ENCODE results near the gene CPM. TPM values are rescaled to one million over a fixed set of nuclear protein-coding genes. Genes with fewer than 3 reads are reported as not detected.

CPM gene
- total RNA-seq, 1 donor from 2014 or later = 1.0 TPM

DNA sequence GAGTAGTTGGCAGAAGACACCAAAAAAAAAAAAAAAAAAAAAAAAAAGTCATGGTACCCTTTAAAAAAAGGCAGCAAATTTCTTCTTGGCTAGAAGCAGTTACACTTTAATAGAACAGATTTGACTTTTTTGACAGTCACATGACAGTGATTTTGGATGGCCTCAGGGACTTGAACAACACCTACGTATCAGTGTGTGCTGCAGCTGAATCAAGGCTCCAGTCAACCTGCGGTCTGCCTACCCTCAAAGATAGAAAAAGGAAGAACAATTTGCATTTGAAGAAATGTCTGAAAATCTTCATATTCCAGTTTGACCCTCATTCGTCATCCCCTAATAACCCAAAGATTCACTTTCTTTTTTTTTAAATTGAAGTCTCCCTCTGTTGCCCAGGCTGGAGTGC is 71.1 kb downstream of the CPM start:
- DNase-seq (ENCODE audit: extremely low spot score, unreplicated experiment) = no peak
- Mint-ChIP-seq H3K4me1 (ENCODE audit: unreplicated experiment) (no peaks in the 10 kb centered on the region), H3K4me3 (ENCODE audit: unreplicated experiment) (no peak overlapping the region), H3K27me3 (ENCODE audit: unreplicated experiment) (peaks cover 15% of the 10 kb centered on the region), H3K27ac (ENCODE audit: unreplicated experiment) (no peak overlapping the region), H3K36me3 (ENCODE audit: unreplicated experiment) (no peaks in the 10 kb centered on the region), H3K9me3 (ENCODE audit: unreplicated experiment) (no peaks in the 10 kb centered on the region)
- TF ChIP-seq, protein P1, sequence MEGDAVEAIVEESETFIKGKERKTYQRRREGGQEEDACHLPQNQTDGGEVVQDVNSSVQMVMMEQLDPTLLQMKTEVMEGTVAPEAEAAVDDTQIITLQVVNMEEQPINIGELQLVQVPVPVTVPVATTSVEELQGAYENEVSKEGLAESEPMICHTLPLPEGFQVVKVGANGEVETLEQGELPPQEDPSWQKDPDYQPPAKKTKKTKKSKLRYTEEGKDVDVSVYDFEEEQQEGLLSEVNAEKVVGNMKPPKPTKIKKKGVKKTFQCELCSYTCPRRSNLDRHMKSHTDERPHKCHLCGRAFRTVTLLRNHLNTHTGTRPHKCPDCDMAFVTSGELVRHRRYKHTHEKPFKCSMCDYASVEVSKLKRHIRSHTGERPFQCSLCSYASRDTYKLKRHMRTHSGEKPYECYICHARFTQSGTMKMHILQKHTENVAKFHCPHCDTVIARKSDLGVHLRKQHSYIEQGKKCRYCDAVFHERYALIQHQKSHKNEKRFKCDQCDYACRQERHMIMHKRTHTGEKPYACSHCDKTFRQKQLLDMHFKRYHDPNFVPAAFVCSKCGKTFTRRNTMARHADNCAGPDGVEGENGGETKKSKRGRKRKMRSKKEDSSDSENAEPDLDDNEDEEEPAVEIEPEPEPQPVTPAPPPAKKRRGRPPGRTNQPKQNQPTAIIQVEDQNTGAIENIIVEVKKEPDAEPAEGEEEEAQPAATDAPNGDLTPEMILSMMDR (IDR thresholded peaks at IDR 0.05) = no peak

DNA sequence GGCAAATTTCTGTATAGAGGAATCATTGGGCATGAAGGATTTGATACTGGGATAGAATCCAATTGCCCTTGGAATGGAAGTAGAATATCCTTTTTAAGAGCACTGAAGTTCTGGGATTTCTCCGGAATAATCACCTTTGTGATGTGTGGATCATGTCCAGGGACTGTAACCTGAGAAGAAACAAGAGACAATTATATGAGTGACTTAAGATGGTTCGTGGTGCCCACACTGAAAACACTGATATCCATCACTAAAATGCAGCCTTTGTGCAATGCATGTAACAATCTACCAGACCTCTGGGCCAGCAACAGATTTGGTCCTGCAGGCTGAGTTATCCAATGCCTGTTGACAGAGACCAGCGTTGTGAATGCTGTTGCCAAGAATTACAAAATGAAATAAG is 76.5 kb downstream of the CPM start:
- H3K9me3 Mint-ChIP-seq (ENCODE audit: unreplicated experiment) = no peaks in the 10 kb centered on the region
- peaks cover 50% of the 10 kb centered on the region for H3K27me3 Mint-ChIP-seq (ENCODE audit: unreplicated experiment)
- no peaks in the 10 kb centered on the region for H3K4me1 Mint-ChIP-seq (ENCODE audit: unreplicated experiment)
- TF ChIP-seq, protein P1 (IDR thresholded peaks at IDR 0.05) = no peak
- no peaks in the 10 kb centered on the region for H3K36me3 Mint-ChIP-seq (ENCODE audit: unreplicated experiment)
- H3K4me3 Mint-ChIP-seq (ENCODE audit: unreplicated experiment) = no peak overlapping the region
- no peak overlapping the region for H3K27ac Mint-ChIP-seq (ENCODE audit: unreplicated experiment)
- DNase-seq (ENCODE audit: extremely low spot score, unreplicated experiment) = no peak

DNA sequence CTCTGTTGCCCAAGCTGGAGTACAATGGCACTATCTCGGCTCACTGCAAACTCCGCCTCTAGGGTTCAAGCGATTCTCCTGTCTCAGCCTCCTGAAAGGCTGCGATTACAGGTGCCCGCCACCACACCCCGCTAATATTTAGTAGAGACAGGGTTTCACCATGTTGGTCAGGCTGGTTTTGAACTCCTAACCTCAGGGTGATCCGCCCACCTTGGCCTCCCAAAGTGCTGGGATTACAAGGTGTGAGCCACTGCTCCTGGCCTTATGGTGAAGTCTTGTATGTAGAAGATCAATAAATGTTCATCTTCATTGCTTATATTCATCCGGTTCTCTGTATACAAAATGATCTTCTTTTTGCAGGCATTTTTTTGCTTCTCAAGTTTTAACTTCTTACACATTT is 77.2 kb downstream of the CPM start:
- no peaks in the 10 kb centered on the region for H3K36me3 Mint-ChIP-seq (ENCODE audit: unreplicated experiment)
- peaks cover 50% of the 10 kb centered on the region for H3K27me3 Mint-ChIP-seq (ENCODE audit: unreplicated experiment)
- no peaks in the 10 kb centered on the region for H3K9me3 Mint-ChIP-seq (ENCODE audit: unreplicated experiment)
- H3K27ac Mint-ChIP-seq (ENCODE audit: unreplicated experiment) = no peak overlapping the region
- no peak for DNase-seq (ENCODE audit: extremely low spot score, unreplicated experiment)
- no peaks in the 10 kb centered on the region for H3K4me1 Mint-ChIP-seq (ENCODE audit: unreplicated experiment)
- TF ChIP-seq, protein P1 (IDR thresholded peaks at IDR 0.05) = no peak
- H3K4me3 Mint-ChIP-seq (ENCODE audit: unreplicated experiment) = no peak overlapping the region

DNA sequence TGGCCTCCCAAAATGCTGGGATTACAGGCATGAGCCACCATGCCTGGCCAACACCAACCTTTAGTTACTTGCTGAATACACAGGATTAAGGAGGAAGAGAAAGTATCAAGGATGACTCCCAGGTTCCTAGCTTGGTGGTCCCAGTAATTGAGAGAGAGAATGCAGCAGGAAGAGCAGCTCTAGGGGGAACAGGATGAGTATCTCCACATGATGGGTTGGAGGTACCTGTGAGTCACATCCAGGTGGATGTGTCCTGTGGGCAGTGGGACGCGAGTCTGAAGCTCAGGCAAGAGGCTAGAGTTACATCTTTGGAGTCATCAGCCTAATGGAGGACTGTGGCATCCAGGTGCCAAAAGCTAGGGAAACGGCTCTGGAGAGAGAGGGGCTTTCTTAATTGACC is 77.9 kb downstream of the CPM start:
- H3K36me3 Mint-ChIP-seq (ENCODE audit: unreplicated experiment) = no peaks in the 10 kb centered on the region
- no peak overlapping the region for H3K27ac Mint-ChIP-seq (ENCODE audit: unreplicated experiment)
- TF ChIP-seq, protein P1 (IDR thresholded peaks at IDR 0.05) = no peak
- no peak overlapping the region for H3K4me3 Mint-ChIP-seq (ENCODE audit: unreplicated experiment)
- no peaks in the 10 kb centered on the region for H3K9me3 Mint-ChIP-seq (ENCODE audit: unreplicated experiment)
- no peak for DNase-seq (ENCODE audit: extremely low spot score, unreplicated experiment)
- H3K4me1 Mint-ChIP-seq (ENCODE audit: unreplicated experiment) = no peaks in the 10 kb centered on the region
- H3K27me3 Mint-ChIP-seq (ENCODE audit: unreplicated experiment) = peaks cover 49% of the 10 kb centered on the region

DNA sequence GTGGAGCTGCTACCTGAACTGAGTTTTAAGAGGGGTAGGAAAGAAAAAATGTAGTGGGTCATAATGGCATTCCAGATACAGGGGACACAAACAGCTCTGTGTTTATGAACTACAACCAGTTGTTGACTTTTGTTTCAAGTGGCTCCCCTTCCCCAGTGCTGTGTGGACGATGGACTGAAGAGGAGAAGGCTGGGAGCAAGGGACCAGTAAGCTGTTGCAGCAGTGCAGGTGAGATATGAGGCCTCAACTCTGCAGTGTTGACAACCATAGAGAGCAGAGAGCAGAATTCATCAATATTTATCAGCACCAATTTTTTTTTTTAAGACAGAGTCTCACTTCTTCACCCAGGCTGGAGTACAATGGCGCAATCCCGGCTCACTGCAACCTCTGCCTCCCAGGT is 78.4 kb downstream of the CPM start:
- TF ChIP-seq, protein P1 (IDR thresholded peaks at IDR 0.05) = no peak
- Mint-ChIP-seq H3K36me3 (ENCODE audit: unreplicated experiment) (no peaks in the 10 kb centered on the region), H3K4me3 (ENCODE audit: unreplicated experiment) (no peak overlapping the region), H3K4me1 (ENCODE audit: unreplicated experiment) (no peaks in the 10 kb centered on the region), H3K27ac (ENCODE audit: unreplicated experiment) (no peak overlapping the region), H3K9me3 (ENCODE audit: unreplicated experiment) (no peaks in the 10 kb centered on the region), H3K27me3 (ENCODE audit: unreplicated experiment) (peaks cover 43% of the 10 kb centered on the region)
- DNase-seq (ENCODE audit: extremely low spot score, unreplicated experiment) = no peak

Measured in osteocyte (in vitro differentiated cells).